ENCODE results near the gene MAPRE3. TPM values are rescaled to one million over a fixed set of nuclear protein-coding genes. Genes with fewer than 3 reads are reported as not detected.
A peak's percentile ranks its signal among the peaks of the same experiment; 100 is the strongest.

Gene MAPRE3
- total RNA-seq, 4 donors from 2014 or later = 8.5 to 18.6 (median 12.4) TPM

- no peak for ATAC-seq
- Histone ChIP-seq H3K4me1 (peaks cover 0 to 22% (median 0%) of the 10 kb centered on the region in 3 donors), H3K36me3 (peaks cover 0 to 71% of the 10 kb centered on the region in 2 donors), H3K27ac (no peak overlapping the region), H3K27me3 (no peaks in the 10 kb centered on the region), H3K9me3 (no peaks in the 10 kb centered on the region), H3K4me3 (no peak overlapping the region)
- no peak for TF ChIP-seq CTCF (IDR thresholded peaks at IDR 0.05)
- TF ChIP-seq POLR2A (IDR thresholded peaks at IDR 0.05) = no peak
- TF ChIP-seq POLR2AphosphoS5 (IDR thresholded peaks at IDR 0.05) = no peak
- no peak for TF ChIP-seq EP300 (IDR thresholded peaks at IDR 0.05)
- WGBS, 2 donors (ENCODE audit: low coverage in 1 of 2) = 80% methylated on average over 1 of the region's 6 CpGs; no CpG with 5 or more reads in 1 of the 2 donors
Observed at GRCh38 chr2:27039426-27039825, 69.0 kb downstream of the MAPRE3 start.

DNA sequence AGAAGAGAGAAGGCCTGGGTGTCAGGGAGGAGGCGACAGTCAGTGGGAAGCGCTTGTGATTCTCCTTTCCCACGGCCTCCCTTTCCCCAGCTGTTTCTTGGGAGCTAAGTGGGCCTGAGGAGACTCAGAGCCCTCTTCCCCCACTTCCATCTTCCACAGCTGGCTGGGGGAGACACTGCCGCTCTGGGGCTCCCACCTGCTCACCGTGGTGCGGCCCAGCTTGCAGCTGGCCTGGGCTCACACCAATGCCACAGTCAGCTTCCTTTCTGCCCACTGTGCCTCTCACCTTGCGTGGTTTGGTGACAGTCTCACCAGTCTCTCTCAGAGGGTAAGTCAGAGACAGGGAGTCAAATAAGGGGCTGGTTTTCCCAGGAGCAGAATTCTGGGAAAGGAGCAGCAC is 69.4 kb downstream of the MAPRE3 start:
- Histone ChIP-seq H3K27me3 (no peaks in the 10 kb centered on the region), H3K36me3 (peaks cover 0 to 70% of the 10 kb centered on the region in 2 donors), H3K4me1 (peaks cover 0 to 18% (median 0%) of the 10 kb centered on the region in 3 donors), H3K27ac (no peak overlapping the region), H3K9me3 (no peaks in the 10 kb centered on the region), H3K4me3 (no peak overlapping the region)
- 100% methylated on average over 1 of the region's 7 CpGs; no CpG with 5 or more reads in 1 of the 2 donors for WGBS, 2 donors (ENCODE audit: low coverage in 1 of 2)
- ATAC-seq = no peak
- TF ChIP-seq CTCF (IDR thresholded peaks at IDR 0.05) = no peak
- TF ChIP-seq POLR2AphosphoS5 (IDR thresholded peaks at IDR 0.05) = no peak
- TF ChIP-seq POLR2A (IDR thresholded peaks at IDR 0.05) = no peak
- no peak for TF ChIP-seq EP300 (IDR thresholded peaks at IDR 0.05)

DNA sequence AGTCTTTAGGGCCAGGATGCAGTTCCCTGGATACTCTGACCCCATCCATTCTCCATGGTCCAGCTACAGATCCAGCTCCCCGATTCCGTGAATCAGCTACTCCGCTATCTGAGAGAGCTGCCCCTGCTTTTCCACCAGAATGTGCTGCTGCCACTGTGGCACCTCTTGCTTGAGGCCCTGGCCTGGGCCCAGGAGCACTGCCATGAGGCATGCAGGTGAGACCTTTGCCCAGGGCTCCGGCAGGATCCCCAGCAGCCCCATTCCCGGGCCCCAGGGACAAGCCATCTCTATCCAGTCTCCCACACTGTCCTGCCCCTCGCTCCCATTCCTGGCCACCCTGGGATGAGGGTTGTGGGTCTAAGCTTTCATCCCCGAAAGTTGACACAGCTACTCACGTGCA is 69.8 kb downstream of the MAPRE3 start:
- Histone ChIP-seq H3K9me3 (no peaks in the 10 kb centered on the region), H3K36me3 (peaks cover 0 to 66% of the 10 kb centered on the region in 2 donors), H3K27ac (no peak overlapping the region), H3K27me3 (no peaks in the 10 kb centered on the region), H3K4me1 (peaks cover 0 to 14% (median 0%) of the 10 kb centered on the region in 3 donors), H3K4me3 (no peak overlapping the region)
- WGBS, 2 donors (ENCODE audit: low coverage in 1 of 2) = 95 to 100% methylated on average over 1 to 4 of the region's 8 CpGs
- no peak for TF ChIP-seq POLR2AphosphoS5 (IDR thresholded peaks at IDR 0.05)
- ATAC-seq = no peak

GRCh38 chr2:27041752-27042151 is 71.3 kb downstream of the MAPRE3 start:
- Histone ChIP-seq H3K36me3 (peaks cover 0 to 51% of the 10 kb centered on the region in 2 donors), H3K9me3 (no peaks in the 10 kb centered on the region), H3K27ac (peak overlapping the region in 2 of 4 donors; percentile 9 to 43), H3K4me3 (no peak overlapping the region), H3K27me3 (no peaks in the 10 kb centered on the region), H3K4me1 (peaks cover 0 to 10% (median 0%) of the 10 kb centered on the region in 3 donors)
- 16 to 23% methylated on average over 2 to 3 of the region's 5 CpGs for WGBS, 2 donors (ENCODE audit: low coverage in 1 of 2)
- no peak for TF ChIP-seq CTCF (IDR thresholded peaks at IDR 0.05)
- no peak for TF ChIP-seq POLR2A (IDR thresholded peaks at IDR 0.05)
- TF ChIP-seq POLR2AphosphoS5 (IDR thresholded peaks at IDR 0.05) = no peak
- no peak for TF ChIP-seq EP300 (IDR thresholded peaks at IDR 0.05)
- no peak for ATAC-seq

DNA sequence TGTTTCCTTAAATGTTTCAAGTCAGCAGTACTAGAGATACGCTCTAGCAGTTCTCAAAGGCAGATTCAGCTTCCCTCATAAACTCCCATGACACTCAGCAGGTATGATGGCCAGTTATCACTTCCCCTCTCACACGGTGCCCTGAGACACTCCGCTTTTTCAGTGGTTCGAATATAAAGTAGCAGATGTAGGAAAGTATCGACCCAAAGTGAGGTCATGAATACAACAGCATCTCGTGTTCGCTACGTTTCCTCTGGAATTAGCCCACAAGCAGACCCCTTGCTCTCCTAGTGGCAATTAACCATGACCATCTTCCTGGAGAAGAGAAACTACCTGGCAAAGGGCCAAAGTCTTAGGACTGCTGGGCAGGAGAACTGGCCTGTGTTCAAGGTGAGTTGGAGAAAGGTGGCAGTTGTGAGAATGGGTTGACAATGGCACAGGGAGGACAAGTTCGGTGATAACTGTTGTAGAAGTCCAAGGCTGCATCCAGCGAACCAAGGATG is 71.8 kb downstream of the MAPRE3 start:
- 59 to 72% methylated on average over 7 to 10 of the region's 10 CpGs for WGBS, 2 donors (ENCODE audit: low coverage in 1 of 2)
- H3K9me3 ChIP-seq = no peaks in the 10 kb centered on the region
- peak overlapping the region in 2 of 4 donors; percentile 9 to 43 for H3K27ac ChIP-seq
- H3K27me3 ChIP-seq = no peaks in the 10 kb centered on the region
- H3K4me3 ChIP-seq = no peak overlapping the region
- ATAC-seq = no peak
- TF ChIP-seq EP300 (IDR thresholded peaks at IDR 0.05) (no peak), CTCF (IDR thresholded peaks at IDR 0.05) (no peak), POLR2AphosphoS5 (IDR thresholded peaks at IDR 0.05) (no peak), POLR2A (IDR thresholded peaks at IDR 0.05) (no peak)
- H3K4me1 ChIP-seq = peaks cover 0 to 10% (median 0%) of the 10 kb centered on the region in 3 donors
- H3K36me3 ChIP-seq = peaks cover 0 to 46% of the 10 kb centered on the region in 2 donors
